CD14-positive monocyte (primary cell): ENCODE results near the gene CDRT4. TPM values are rescaled to one million over a fixed set of nuclear protein-coding genes. Genes with fewer than 3 reads are reported as not detected.

Source experiments
- DNase-seq, 3 donors: peaks; one replicate each; pipeline ENCODE4 v3.0.0-alpha.2; 2011 to 2022
- H2AFZ ChIP-seq: 2 replicates; pipeline ENCODE4 v1.6.0; 2012; ENCODE audit warnings: mild to moderate bottlenecking, low read depth, low read length, inconsistent platforms; ENCODE audit not compliant: insufficient read depth, poor library complexity, severe bottlenecking
- H3K27ac ChIP-seq, 2 donors: 1 replicate in 1 of 2; 2 replicates in 1 of 2; pipeline ENCODE4 v1.5.1; 2012 to 2013; ENCODE audit warnings: low read length in 2 of 2, control low read depth in 1 of 2, inconsistent platforms in 1 of 2, low read depth in 1 of 2, mild to moderate bottlenecking in 1 of 2
- H3K27me3 ChIP-seq, 2 donors: one replicate each; pipeline versions ENCODE4 v1.6.0 to v1.6.1; 2011 to 2013; ENCODE audit warnings: low read length in 2 of 2; ENCODE audit not compliant: control insufficient read depth in 2 of 2, insufficient read depth in 2 of 2
- H3K36me3 ChIP-seq, 2 donors: replicated peaks in 1 of 2; 1 replicate in 1 of 2; 2 replicates in 1 of 2; pipeline versions ENCODE4 v1.5.1 to v1.6.1; 2012 to 2013; ENCODE audit warnings: low read length in 2 of 2, control low read depth in 1 of 2, inconsistent platforms in 1 of 2, mild to moderate bottlenecking in 1 of 2; ENCODE audit not compliant: insufficient read depth in 2 of 2, control insufficient read depth in 1 of 2
- H3K4me1 ChIP-seq, 2 donors: 1 replicate in 1 of 2; 2 replicates in 1 of 2; pipeline versions ENCODE4 v1.5.1 to v1.6.1; 2012 to 2013; ENCODE audit warnings: low read length in 2 of 2, control low read depth in 1 of 2, inconsistent platforms in 1 of 2, mild to moderate bottlenecking in 1 of 2, moderate library complexity in 1 of 2; ENCODE audit not compliant: insufficient read depth in 2 of 2, control insufficient read depth in 1 of 2
- H3K4me2 ChIP-seq: replicated peaks from 2 replicates; pipeline ENCODE3; 2012; ENCODE audit warnings: low read length, moderate library complexity, mild to moderate bottlenecking; ENCODE audit not compliant: poor library complexity, severe bottlenecking; ENCODE audit errors: extremely low read depth
- H3K4me3 ChIP-seq, 3 experiments: fragments of 200-600 bp in 1 of 3; sonication (generic) in 1 of 3; replicated peaks in 1 of 3; 1 replicate in 2 of 3; 2 replicates in 1 of 3; pipeline ENCODE4 v1.5.1; 2011 to 2013; ENCODE audit warnings: low read length in 3 of 3, mild to moderate bottlenecking in 3 of 3, control low read depth in 2 of 3, low read depth in 2 of 3, inconsistent platforms in 1 of 3, moderate library complexity in 1 of 3
- H3K79me2 ChIP-seq: 2 replicates; pipeline ENCODE4 v1.6.0; 2012; ENCODE audit warnings: mild to moderate bottlenecking, control low read depth, inconsistent platforms, low read length, moderate library complexity; ENCODE audit not compliant: insufficient read depth
- H3K9ac ChIP-seq: 2 replicates; pipeline ENCODE4 v1.6.0; 2017; ENCODE audit warnings: low read length, mild to moderate bottlenecking; ENCODE audit not compliant: insufficient read depth, poor library complexity, severe bottlenecking
- H3K9me3 ChIP-seq, 2 donors: replicated peaks in 1 of 2; 1 replicate in 1 of 2; 2 replicates in 1 of 2; pipeline versions ENCODE4 v1.5.1 to v1.6.1; 2012 to 2013; ENCODE audit warnings: low read length in 2 of 2, control low read depth in 1 of 2; ENCODE audit not compliant: control insufficient read depth in 1 of 2, insufficient read depth in 1 of 2
- H4K20me1 ChIP-seq: 2 replicates; pipeline ENCODE4 v1.6.0; 2012; ENCODE audit warnings: mild to moderate bottlenecking, low read length, control low read depth, moderate library complexity; ENCODE audit not compliant: insufficient read depth
- H3K27ac Mint-ChIP-seq, 7 donors: one replicate each; pipeline ENCODE4 v1.8.0; 2020; ENCODE audit warnings: mild to moderate bottlenecking in 7 of 7, mixed read lengths in 7 of 7, moderate library complexity in 6 of 7, inconsistent platforms in 2 of 7
- H3K27me3 Mint-ChIP-seq, 3 donors: one replicate each; pipeline ENCODE4 v1.8.0; 2021 to 2022; ENCODE audit warnings: low read depth in 3 of 3, mild to moderate bottlenecking in 3 of 3, mixed read lengths in 3 of 3, moderate library complexity in 3 of 3, inconsistent platforms in 1 of 3
- H3K36me3 Mint-ChIP-seq, 2 donors: one replicate each; pipeline ENCODE4 v1.8.0; 2020; ENCODE audit warnings: mixed read lengths in 2 of 2, inconsistent platforms in 1 of 2, mild to moderate bottlenecking in 1 of 2
- H3K4me1 Mint-ChIP-seq: one replicate; pipeline ENCODE4 v1.8.0; 2020; ENCODE audit warnings: mild to moderate bottlenecking, mixed read lengths
- H3K4me3 Mint-ChIP-seq, 2 donors: one replicate each; pipeline ENCODE4 v1.8.0; 2020; ENCODE audit warnings: mild to moderate bottlenecking in 2 of 2, mixed read lengths in 2 of 2, moderate library complexity in 1 of 2
- H3K9me3 Mint-ChIP-seq, 7 donors: one replicate each; pipeline ENCODE4 v1.8.0; 2020 to 2022; ENCODE audit warnings: mixed read lengths in 7 of 7, mild to moderate bottlenecking in 6 of 7, moderate library complexity in 6 of 7, inconsistent platforms in 2 of 7
- WGBS: methylation state at CpG from one replicate; pipeline ENCODE4 v1.1.5; 2013; ENCODE audit warnings: missing lambda C conversion rate; ENCODE audit not compliant: insufficient coverage; 5-methylcytosine and 5-hydroxymethylcytosine counted together
- intact Hi-C, 2 donors: fragments of 100-400 bp; cut with micrococcal nuclease; formaldehyde crosslinking; loops; one replicate each; pipeline versions ENCODE4 v1.15.0 to v1.15.1; 2023
- polyA plus RNA-seq, 3 donors: library from polyadenylated mRNA; depleted of rRNA in 1 of 3; unstranded in 2 of 3; stranded (reverse) in 1 of 3; fragments of 300-500 nt in 2 of 3; fragments of >200 nt in 1 of 3; fragmentation: Illumina TruSeq in 2 of 3; gene quantifications; 1 replicate in 2 of 3; 2 replicates in 1 of 3; pipeline ENCODE4 v1.2.3, GENCODE V29; 2012 to 2021
- TF ChIP-seq, protein P1 (sequence below): fragments of 200-600 bp; IDR thresholded peaks from one replicate; pipeline ENCODE4 v1.8.0; 2022; ENCODE audit warnings: antibody characterized with exemption, mild to moderate bottlenecking

CDRT4 gene
- polyA plus RNA-seq, 3 donors: 0.34 to 0.71 TPM; not detected in 1

DNA sequence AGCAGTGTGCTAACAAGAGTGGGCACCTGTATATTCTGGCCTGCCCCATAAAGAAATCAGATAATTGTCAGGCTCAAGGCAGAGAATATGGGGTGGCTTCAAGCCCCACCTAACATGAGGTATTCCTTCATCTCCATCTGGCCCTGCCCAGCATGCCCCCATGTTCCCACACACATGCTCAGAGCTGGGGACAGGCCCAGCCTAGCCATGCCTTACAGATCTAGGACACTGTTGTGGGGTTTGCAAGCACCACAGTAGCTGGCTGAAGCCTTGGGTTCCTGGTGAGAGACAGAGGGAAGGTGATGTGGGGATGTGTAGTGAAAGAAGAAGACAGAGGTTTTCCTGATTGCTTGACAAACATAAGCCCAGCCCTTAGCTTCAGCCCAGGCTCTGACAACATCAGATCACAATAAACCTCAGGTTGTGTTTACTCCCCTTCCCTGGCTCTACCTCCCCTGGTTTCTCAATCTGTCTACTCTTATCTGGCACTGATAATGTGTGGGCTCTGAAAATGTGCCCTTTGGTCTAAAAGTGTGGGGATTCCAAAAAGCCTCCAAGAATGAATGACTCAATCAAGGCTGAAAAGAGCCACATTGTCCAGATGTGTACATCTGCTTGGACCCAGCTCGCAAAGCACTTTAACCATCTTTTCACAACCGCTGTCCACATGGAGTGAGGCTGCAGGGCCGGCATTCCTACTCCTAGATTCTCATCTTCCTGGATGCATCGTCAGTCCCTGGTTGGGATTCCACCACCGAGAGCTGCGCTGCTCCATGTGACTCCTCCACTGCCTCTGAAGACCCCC is 34.4 kb downstream of the CDRT4 start:
- no peaks in the 10 kb centered on the region for H3K36me3 ChIP-seq
- intact Hi-C loops: no loop called here
- H3K9ac ChIP-seq: no peak overlapping the region
- peak overlapping the region in 1 of 7 donors; percentile 7 for H3K27ac Mint-ChIP-seq
- no peaks in the 10 kb centered on the region for H3K36me3 Mint-ChIP-seq
- no peaks in the 10 kb centered on the region for H4K20me1 ChIP-seq
- no peak overlapping the region for H3K4me3 Mint-ChIP-seq
- H3K4me3 ChIP-seq: no peak overlapping the region
- no peak overlapping the region for H3K27ac ChIP-seq
- no peaks in the 10 kb centered on the region for H3K79me2 ChIP-seq
- peaks cover 4 to 9% of the 10 kb centered on the region in 2 donors for H3K4me1 ChIP-seq
- H3K4me2 ChIP-seq: no peak overlapping the region
- peaks cover 0 to 6% (median 0%) of the 10 kb centered on the region in 7 donors for H3K9me3 Mint-ChIP-seq
- H3K27me3 ChIP-seq: no peaks in the 10 kb centered on the region
- TF ChIP-seq, protein P1, sequence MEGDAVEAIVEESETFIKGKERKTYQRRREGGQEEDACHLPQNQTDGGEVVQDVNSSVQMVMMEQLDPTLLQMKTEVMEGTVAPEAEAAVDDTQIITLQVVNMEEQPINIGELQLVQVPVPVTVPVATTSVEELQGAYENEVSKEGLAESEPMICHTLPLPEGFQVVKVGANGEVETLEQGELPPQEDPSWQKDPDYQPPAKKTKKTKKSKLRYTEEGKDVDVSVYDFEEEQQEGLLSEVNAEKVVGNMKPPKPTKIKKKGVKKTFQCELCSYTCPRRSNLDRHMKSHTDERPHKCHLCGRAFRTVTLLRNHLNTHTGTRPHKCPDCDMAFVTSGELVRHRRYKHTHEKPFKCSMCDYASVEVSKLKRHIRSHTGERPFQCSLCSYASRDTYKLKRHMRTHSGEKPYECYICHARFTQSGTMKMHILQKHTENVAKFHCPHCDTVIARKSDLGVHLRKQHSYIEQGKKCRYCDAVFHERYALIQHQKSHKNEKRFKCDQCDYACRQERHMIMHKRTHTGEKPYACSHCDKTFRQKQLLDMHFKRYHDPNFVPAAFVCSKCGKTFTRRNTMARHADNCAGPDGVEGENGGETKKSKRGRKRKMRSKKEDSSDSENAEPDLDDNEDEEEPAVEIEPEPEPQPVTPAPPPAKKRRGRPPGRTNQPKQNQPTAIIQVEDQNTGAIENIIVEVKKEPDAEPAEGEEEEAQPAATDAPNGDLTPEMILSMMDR: no peak
- peaks cover 10% of the 10 kb centered on the region for H3K4me1 Mint-ChIP-seq
- no peak overlapping the region for H2AFZ ChIP-seq
- WGBS: 94% methylated on average over 6 of the region's 6 CpGs
- no peaks in the 10 kb centered on the region for H3K9me3 ChIP-seq
- DNase-seq: no peak
- peaks cover 0 to 2% (median 0%) of the 10 kb centered on the region in 3 donors for H3K27me3 Mint-ChIP-seq

GRCh38 chr17:15431766-15432165 is 35.7 kb downstream of the CDRT4 start:
- no peaks in the 10 kb centered on the region for H4K20me1 ChIP-seq
- Mint-ChIP-seq H3K9me3 (peaks cover 0 to 4% (median 0%) of the 10 kb centered on the region in 7 donors), H3K4me1 (peaks cover 6% of the 10 kb centered on the region), H3K36me3 (no peaks in the 10 kb centered on the region), H3K27me3 (peaks cover 0 to 2% (median 0%) of the 10 kb centered on the region in 3 donors), H3K27ac (no peak overlapping the region), H3K4me3 (no peak overlapping the region)
- H2AFZ ChIP-seq: no peak overlapping the region
- intact Hi-C loops: no loop called here
- no peaks in the 10 kb centered on the region for H3K27me3 ChIP-seq
- DNase-seq: no peak
- no peak overlapping the region for H3K27ac ChIP-seq
- no peak overlapping the region for H3K4me2 ChIP-seq
- H3K9ac ChIP-seq: no peak overlapping the region
- peaks cover 4 to 5% of the 10 kb centered on the region in 2 donors for H3K4me1 ChIP-seq
- H3K36me3 ChIP-seq: no peaks in the 10 kb centered on the region
- WGBS: 98% methylated on average over 6 of the region's 6 CpGs
- no peak overlapping the region for H3K4me3 ChIP-seq
- no peaks in the 10 kb centered on the region for H3K9me3 ChIP-seq
- TF ChIP-seq, protein P1: no peak
- no peaks in the 10 kb centered on the region for H3K79me2 ChIP-seq
